GM19193 (cell line): Measurements from ENCODE around the gene CRTAC1.

Experiments
- POLR2A ChIP-seq: IDR thresholded peaks from 4 replicates; pipeline ENCODE4 v1.6.1; 2011; ENCODE audit not compliant: insufficient read depth, insufficient read length; ENCODE audit errors: extremely low read depth

CRTAC1 gene

GRCh38 chr10:97925308-97925938 is 105.0 kb downstream of the CRTAC1 start:
- no peak for TF ChIP-seq POLR2A

GRCh38 chr10:97924678-97925077 is 105.7 kb downstream of the CRTAC1 start:
- TF ChIP-seq POLR2A: no peak

GRCh38 chr10:97923476-97923875 is 106.9 kb downstream of the CRTAC1 start:
- TF ChIP-seq POLR2A: no peak

- TF ChIP-seq POLR2A: no peak
These were observed 107.4 kb downstream of the CRTAC1 start for GRCh38 chr10:97923057-97923456.

GRCh38 chr10:97922022-97922758 is 108.2 kb downstream of the CRTAC1 start:
- no peak for TF ChIP-seq POLR2A

DNA sequence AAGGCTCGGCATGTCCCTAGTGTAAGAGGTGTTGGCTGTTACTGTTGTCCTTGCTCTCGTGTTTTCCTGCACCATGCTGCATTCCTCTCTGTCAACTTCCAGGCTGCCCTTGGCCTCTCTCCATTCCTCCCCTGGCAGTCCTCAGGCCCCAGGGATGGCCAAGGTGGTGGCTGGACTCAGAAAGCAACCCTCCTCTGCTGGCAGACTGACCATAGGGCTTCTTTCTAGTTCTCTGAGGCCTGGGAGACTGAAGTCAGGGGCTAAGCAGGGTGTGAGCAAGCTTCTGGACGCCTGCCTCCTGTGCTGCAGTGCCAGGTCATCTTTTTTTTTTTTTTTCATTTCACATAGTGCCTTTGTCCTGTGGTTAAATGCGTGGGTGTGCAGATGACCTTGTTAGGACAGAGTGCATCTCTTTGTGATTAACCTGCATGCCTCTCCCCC is 108.8 kb downstream of the CRTAC1 start:
- TF ChIP-seq POLR2A: no peak

DNA sequence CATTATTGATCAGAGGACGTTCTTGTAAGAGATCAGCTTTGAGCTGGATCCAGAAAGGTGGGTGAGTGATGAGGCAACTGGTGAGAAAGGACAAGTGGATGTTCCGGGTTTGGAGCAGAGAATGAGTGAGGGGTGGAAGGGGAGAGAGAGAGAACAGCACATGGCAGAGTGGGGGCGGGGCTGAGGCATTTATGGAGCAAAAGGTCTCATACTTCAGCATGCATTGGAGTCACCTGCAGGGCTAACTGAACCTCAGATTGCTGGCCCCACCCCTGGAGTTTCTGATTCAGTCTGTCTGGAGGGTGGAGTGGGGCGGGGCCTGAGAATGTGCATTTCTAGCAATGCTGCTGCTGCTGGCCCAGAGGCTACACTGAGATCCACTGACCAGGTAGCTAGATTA is 109.6 kb downstream of the CRTAC1 start:
- no peak for TF ChIP-seq POLR2A

DNA sequence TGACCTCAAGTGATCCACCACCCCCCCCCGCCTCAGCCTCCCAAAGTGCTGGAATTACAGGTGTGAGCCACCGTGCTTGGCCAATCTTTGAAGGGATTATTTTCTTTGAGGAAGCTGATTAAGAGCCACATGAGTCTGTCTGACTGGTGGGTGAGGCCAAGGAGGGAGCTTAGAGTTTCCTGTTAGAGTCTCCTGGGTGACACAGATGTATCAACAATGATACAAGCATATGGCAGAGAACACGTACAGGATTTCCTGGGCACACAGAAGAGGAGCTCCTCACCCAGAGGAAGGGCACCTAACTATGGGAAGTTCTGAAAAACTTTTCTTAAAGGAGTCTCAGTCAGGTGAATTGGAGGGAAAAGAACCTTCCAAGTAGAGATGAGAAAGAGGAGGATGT is 111.4 kb downstream of the CRTAC1 start:
- no peak for TF ChIP-seq POLR2A

DNA sequence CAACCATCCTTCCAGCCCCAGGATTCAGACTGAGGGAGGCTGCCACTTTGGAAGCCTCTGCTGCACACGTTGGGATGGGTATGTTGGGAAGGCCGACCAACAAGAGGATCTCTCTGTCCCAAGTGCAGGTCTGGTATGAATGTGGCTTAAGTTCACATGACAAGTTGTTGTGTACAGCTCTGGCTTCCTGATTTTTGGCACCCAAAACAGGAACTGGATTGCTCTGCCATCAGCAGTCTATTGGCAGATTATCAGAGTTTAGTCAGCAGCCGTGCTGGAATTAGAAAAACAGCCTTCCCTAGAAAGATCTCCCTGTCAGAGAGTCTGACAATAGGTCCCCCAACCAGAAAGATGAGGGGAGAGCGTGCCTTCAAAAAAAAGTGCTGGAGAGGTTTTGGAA is 113.8 kb downstream of the CRTAC1 start:
- no peak for TF ChIP-seq POLR2A

DNA sequence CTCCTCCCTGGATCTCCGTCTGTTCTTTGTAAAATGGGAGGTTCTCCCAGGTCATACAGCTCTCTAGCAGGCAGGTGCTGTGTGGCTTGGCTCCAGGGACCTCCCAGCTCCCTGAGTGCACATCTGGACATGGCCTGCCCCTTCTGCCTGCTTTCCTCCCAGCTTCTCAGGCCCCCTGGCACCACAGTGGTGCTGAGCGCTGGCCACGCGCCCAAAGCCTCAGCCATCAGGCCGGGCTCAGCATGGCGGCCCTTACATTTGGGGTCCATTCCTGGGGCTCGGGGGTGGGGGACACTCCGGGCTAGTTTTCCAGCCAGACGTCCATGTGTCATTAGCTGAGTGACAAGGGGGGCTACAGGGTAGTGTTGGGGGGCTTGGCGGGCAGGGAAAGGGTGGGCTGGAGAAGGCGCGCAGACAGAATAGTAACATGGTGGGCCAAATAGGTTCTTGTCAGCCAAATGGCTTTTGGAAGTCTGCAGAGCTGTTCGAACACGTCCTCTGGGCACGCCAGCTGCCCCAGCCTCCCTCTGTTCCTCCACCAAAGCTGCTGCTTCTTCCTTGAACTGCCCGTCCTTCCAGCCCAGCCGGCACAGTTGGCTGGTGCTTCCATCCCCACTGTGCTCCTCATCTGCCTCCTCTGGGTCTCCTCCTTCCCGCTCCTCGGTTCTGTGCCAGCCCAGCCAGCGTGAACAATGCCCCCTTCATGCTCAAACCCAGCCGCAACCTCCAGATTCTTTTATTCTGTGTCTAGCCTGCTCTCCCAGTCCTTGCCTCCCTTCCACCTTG is 114.9 kb downstream of the CRTAC1 start:
- TF ChIP-seq POLR2A: no peak

DNA sequence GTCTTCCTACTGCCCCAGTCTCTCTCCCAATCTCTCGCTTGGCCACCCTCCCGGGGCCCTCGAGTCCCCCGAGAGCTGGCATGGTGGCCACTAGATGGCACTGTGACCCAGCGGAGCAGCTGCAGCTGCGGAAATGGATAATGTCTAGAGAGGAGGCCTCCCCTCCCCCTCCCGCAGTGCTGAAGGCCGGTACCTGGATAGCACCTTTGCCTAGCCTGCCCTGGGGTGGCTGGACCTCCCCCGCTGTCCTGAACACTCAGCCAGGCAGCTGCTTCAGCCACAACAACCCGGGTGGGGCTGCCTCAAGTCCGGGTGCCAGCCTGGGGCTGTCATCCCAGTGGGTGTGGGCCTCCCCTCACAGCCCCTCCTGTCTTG is 115.6 kb downstream of the CRTAC1 start:
- no peak for TF ChIP-seq POLR2A

DNA sequence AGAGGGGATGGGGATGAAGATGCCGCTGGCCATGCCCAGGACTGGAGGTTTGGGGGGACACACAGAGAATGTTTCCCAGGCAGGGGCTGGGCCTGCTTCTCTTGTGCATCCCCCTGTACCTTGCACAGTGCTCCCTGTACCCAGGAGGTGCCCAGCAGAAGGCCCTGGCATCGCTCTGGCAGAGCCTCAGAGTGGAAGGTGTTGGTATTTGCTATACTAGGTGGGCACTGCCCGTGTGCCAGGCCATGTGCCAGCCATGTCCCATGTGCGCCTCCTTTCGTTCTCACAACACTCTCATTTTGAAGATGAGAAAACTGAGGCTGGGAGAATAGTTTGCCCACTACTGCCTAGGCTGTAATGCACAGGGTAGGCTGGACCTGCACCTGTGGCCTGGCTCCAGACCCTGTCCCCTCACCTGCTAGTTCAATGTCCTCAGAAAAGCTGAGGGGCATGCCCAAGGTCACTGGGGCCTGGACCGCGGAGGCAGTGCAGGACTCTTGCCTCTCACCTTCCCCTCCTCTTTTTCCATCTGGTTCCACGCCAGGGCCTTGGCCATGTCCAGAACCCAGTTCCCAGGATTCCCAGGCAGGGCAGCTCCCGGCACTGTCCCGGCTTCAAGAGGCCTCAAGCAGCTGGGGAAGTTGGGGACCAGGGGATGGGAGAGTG is 116.1 kb downstream of the CRTAC1 start:
- TF ChIP-seq POLR2A: no peak

DNA sequence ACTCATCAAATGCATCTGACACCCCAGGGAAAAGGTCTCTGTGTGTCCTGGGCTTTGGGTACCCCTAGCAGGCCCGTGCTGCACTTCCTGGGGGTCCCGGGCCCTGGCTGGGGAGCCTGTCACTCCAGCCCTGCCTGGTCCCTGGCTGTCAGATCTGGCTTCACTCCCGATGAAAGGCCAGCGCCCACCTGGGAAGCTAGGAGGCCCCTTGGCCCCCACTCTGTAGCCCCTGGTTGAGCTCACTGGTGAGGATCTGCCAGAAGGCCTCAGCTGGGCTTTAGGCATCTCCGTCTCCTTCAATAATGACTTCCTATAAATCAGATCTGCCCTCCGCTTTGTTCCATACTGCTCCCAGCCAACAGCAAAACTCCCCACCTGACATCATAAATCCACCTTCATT is 116.8 kb downstream of the CRTAC1 start:
- no peak for TF ChIP-seq POLR2A

- TF ChIP-seq POLR2A: no peak
These were observed 117.2 kb downstream of the CRTAC1 start for GRCh38 chr10:97913193-97913592.

GRCh38 chr10:97911217-97911616 is 119.2 kb downstream of the CRTAC1 start:
- no peak for TF ChIP-seq POLR2A
